HG03196 (cell line): ENCODE results near the gene DNAAF8.

Source experiments
- ATAC-seq: cut with Tn5 transposase; IDR thresholded peaks from one replicate; pipeline ENCODE4 v1.9.1; 2021; ENCODE audit not compliant: unreplicated experiment

DNAAF8 gene

DNA sequence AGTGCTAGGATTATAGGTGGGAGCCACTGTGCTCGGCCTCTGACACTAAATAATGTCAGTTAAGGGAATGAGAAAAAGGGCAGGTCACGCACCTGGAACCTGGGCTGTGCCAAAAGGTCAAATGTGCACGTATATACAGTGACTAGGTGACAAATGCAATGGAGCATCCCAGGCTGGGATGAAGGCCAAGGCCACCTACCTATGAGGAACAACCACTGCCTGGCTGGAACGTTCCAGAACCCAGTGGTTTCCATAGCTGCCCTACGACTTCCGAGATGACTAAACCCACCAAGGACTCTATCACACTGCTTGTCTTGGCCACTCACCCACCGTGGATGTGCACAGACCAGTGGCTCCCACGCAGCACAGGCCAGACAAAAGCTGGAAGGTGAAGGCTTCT lies 16.6 kb downstream of the DNAAF8 start:
- ATAC-seq, result no peak

GRCh38 chr16:4752351-4753100 lies 18.2 kb downstream of the DNAAF8 start:
- no peak for ATAC-seq

DNA sequence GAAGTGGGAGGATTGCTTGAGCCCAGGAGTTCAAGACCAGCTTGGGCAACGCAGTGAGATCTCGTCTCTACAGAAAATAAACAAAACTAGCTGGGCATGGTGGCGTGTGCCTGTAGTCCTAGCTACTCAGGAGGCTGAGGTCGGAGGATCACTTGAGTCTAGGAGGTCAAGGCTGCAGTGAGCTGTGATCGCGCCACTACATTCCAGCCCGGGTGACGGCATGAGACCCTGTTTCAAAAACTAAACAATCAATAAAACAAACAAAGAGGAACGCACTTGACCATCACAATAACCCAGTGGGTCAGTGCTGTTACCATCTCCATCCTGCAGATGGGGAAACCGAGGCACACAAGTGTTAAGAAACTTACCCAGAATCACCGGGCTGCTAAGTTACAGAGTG lies 18.9 kb downstream of the DNAAF8 start:
- no peak for ATAC-seq

GRCh38 chr16:4754865-4755264 lies 20.5 kb downstream of the DNAAF8 start:
- no peak for ATAC-seq

GRCh38 chr16:4755687-4756086 lies 21.4 kb downstream of the DNAAF8 start:
- no peak for ATAC-seq

GRCh38 chr16:4760221-4760910 lies 26.0 kb downstream of the DNAAF8 start:
- ATAC-seq, result no peak

- ATAC-seq, result no peak
Measured at GRCh38 chr16:4762205-4762604, 27.9 kb downstream of the DNAAF8 start.

DNA sequence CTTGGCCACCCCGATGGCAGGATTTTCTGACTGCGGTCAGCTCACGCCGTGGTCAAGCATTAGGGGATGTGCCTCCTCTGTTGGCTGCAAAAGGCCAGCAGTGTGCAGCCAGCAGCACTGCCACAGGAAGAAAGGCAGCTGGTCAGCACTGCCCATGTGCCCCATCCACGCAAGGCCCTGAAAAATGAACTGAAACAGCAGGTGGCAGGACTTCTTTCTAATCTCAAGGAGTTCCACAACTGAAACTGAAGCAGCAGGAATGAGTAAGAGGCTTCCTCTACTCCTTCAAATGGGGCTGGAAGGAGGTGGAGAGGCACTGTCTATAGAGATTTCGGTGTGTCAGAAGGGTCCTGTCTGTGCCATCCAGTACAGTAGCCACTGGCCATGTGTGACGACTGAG lies 29.5 kb downstream of the DNAAF8 start:
- ATAC-seq, result no peak

- ATAC-seq, result no peak
Measured at GRCh38 chr16:4765511-4766474, 31.5 kb downstream of the DNAAF8 start.

- ATAC-seq, result peak; percentile 88
Measured at GRCh38 chr16:4766875-4767628, 32.7 kb downstream of the DNAAF8 start, which contains the start of gene ZNF500. Gene ZNF500, minus strand, starts transcription at chr16:4767162. Its CDS starts 1,184 bp downstream, at chr16:4765978.

- ATAC-seq, result no peak
Measured at GRCh38 chr16:4767872-4768548, 33.7 kb downstream of the DNAAF8 start.

DNA sequence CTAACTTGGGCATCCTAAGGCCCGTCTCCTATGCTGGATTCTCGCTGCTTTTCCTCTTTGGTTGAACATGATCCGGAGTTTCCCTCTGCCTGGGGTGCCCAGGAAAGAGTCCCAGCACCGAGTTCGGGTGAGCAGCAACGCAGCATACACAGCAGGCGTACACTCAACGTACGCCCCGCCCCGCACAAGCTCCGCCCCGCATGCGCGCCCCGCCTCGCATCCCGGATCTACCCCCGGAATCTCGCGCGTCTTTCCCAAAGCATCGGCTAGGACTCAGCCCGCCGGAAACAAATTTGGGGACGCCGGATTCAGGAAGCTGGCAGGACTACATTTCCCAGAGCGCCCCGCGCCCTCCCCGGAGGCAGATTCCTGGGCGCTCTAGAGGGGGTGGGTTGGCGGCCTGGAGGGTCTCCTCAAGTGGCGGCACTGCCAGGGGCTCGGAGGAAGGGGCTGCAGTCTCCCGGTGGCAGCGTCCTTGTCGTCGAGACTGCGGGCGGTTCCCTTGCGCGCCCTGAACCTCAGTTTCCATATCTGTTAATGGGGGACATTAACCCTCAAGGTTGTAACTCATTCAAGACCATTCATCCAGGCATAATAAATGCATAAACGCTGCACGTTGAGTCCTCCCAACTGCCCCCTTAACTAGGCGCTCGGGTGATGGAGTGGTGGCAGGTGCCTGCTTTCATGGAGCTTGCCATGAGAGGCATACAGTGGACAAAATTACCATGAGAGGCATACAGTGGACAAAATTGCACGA lies 34.4 kb downstream of the DNAAF8 start:
- peak; percentile 57 for ATAC-seq

GRCh38 chr16:4769306-4769638 lies 34.9 kb downstream of the DNAAF8 start:
- no peak for ATAC-seq

GRCh38 chr16:4771646-4772045 lies 37.3 kb downstream of the DNAAF8 start:
- no peak for ATAC-seq

DNA sequence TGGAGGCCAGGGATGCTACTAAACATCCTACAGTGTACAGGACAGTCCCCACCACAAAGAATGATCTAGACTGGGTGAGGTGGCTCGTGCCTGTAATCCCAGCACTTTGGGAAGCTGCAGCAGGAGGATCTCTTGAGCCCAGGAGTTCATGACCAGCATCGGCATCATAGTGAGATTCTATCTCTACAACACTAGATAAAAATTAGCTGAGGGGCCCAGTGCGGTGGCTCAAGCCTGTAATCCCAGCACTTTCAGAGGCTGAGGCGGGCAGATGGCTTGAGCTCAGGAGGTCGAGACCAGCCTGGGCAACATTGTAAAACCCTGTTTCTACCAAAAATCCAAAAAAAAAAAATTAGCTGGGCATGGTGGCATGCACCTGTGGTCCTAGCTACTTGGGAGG lies 38.0 kb downstream of the DNAAF8 start:
- ATAC-seq, result no peak

- no peak for ATAC-seq
Measured at GRCh38 chr16:4775005-4775404, 40.7 kb downstream of the DNAAF8 start.

DNA sequence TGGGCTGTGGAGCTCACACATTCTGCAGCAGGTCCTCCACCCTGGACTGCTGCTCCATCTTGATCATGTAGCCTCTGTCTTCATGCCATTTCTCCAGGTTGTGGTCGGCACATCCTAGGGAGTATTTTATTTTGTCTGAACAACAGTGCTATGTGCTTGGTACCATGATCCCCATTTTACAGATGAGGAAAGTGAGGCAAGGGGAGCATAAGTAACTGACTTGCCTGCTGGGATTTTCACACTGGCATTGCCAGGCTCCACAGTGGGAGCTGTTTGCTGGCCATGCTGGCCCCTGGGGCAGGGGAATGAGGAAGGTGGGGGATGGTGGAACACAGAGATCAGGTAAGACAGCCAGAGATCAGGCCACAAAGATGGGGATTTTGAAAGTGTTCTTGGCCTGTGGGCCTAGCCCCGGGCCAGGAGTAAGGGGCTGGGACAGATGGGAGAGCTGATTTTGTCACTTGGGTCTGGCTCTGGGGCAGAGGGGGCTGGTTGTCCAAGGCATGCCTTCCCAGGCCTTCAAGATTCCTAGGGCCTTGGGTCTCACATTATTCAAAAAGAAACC lies 41.9 kb downstream of the DNAAF8 start:
- ATAC-seq, result no peak

DNA sequence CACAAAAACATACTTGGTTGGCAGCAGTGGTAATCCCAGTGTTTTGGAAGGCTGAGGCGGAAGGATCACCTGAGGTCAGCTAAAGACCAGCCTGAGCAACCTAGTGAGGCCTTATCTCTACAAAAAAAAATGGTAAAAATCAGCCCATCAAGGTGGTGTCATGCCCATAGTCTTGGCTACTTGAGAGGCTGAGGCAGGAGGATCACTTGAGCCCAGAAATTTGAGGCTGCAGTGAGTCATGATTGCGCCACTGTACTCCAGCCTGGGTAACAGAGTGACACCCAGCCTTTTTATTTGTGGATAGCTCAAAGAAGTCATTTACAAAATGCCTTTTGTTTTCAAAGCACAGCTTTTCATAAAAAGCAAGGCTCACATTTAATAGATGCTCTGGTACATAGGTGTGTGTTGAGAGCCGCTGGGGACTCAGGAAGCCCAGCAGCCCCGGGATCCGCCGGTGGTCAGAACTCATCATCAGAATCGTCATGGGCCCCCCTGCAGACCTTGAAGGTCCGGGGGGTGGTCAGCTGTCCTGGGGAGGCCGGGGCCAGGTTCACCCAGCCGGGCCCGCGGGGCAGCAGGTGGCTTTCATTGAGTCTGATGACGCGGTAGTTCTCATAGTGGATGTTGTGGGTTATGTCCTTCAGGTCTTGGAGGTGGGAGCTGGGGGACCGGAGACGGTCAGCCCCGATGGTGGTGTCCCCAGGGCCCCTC lies 43.2 kb downstream of the DNAAF8 start:
- no peak for ATAC-seq

- no peak for ATAC-seq
Measured at GRCh38 chr16:4778050-4778392, 43.7 kb downstream of the DNAAF8 start.
